Activated T-helper 17 cell treated with anti-CD3 and anti-CD28 coated beads, Interleukin-2, amount 50 U/mL, for 72 hours (primary cell): ENCODE data around the gene KATNB1. TPM values are rescaled to one million over a fixed set of nuclear protein-coding genes. Genes with fewer than 3 reads are reported as not detected.

Experiments
- ATAC-seq: fragments of 150-1000 bp; cut with Tn5 transposase; replicated peaks from 2 replicates; pipeline ENCODE4 v1.10.0; 2021; ENCODE audit warnings: mild to moderate bottlenecking, moderate library complexity
- H3K27ac Mint-ChIP-seq: one replicate; pipeline ENCODE4 v1.8.0; 2022; ENCODE audit warnings: mixed read lengths
- H3K27me3 Mint-ChIP-seq: one replicate; pipeline ENCODE4 v1.8.0; 2022; ENCODE audit warnings: mixed read lengths
- H3K36me3 Mint-ChIP-seq: one replicate; pipeline ENCODE4 v1.8.0; 2022; ENCODE audit warnings: low read depth, mild to moderate bottlenecking, mixed read lengths
- H3K4me1 Mint-ChIP-seq: one replicate; pipeline ENCODE4 v1.8.0; 2022; ENCODE audit warnings: mixed read lengths
- H3K4me3 Mint-ChIP-seq: one replicate; pipeline ENCODE4 v1.8.0; 2022; ENCODE audit warnings: mild to moderate bottlenecking, mixed read lengths
- H3K9me3 Mint-ChIP-seq: one replicate; pipeline ENCODE4 v1.8.0; 2022; ENCODE audit warnings: mixed read lengths
- total RNA-seq, 2 donors: library from RNA; stranded (reverse); gene quantifications; one replicate each; pipeline ENCODE4 v1.2.3, GENCODE V29; 2022

The KATNB1 gene
- total RNA-seq, 2 donors from 2014 or later = 20.0 to 37.5 TPM

- Mint-ChIP-seq H3K4me3 (no peak overlapping the region), H3K27me3 (peaks cover 6% of the 10 kb centered on the region), H3K36me3 (peaks cover 2% of the 10 kb centered on the region), H3K27ac (no peak overlapping the region), H3K4me1 (peaks cover 16% of the 10 kb centered on the region), H3K9me3 (no peaks in the 10 kb centered on the region)
- ATAC-seq = no peak
These were observed 62.1 kb downstream of the KATNB1 start for GRCh38 chr16:57797526-57798266.

DNA sequence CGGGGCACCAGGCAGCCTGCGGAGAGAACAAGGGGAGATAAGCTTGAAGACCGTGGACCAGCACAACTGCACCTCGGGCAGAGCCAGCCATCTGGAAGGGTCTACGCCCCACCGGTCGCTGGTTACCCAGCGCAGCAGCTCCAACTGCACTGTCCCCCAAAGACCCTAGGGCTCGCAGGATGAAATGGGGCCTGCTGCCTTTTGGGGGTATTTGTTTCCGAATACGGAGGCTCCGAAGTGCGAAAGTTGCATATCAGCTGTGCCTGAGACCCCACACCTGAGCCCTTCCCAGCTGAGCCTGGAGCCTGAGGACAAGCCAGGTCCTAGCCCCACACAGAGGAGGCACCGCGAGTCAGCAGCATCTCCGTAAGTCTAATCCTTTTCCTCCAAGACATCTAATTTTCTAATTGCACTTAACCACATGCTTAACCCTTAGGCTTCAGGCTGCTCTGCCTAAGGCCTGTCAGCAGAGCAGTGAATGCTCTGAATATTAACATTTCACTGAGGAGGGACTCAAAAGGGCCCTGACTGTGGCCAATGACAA is 62.8 kb downstream of the KATNB1 start:
- Mint-ChIP-seq H3K36me3 (peaks cover 6% of the 10 kb centered on the region), H3K4me1 (peaks cover 20% of the 10 kb centered on the region), H3K27me3 (peaks cover 9% of the 10 kb centered on the region), H3K4me3 (no peak overlapping the region), H3K9me3 (no peaks in the 10 kb centered on the region), H3K27ac (no peak overlapping the region)
- no peak for ATAC-seq

DNA sequence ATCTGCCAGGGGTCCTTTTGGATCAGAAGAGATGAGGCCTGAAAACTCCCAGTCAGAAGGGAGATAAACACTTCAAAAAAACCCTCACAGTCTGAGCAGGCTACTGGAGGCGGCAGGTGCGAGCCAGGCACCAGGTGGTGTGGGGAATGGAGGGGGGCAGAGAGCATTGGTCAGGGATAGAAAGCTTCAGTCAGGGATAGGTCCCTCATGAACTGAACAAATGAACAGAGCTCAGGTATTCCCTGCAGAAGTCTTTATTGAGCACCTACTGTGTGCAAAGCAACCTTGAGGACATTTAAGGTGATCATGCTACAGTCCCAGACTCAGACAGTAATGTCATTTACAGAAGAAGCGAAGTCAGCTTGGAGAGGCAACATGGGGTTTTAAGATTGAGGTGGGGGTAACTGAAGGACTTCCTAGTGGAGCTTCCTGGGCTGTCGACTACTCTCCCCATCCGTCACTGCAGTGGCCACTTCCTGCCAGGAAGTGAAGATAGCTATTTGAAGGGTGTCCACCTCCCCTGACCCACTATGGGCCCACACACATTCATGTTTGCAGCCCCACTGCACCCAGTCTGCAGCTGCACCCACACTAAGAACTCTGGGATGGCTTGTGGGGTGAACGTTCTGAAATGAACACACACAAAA is 63.5 kb downstream of the KATNB1 start:
- ATAC-seq = no peak

GRCh38 chr16:57799600-57800199 is 64.1 kb downstream of the KATNB1 start:
- Mint-ChIP-seq H3K4me3 (no peak overlapping the region), H3K27ac (no peak overlapping the region), H3K4me1 (peaks cover 20% of the 10 kb centered on the region), H3K9me3 (no peaks in the 10 kb centered on the region), H3K36me3 (peaks cover 6% of the 10 kb centered on the region), H3K27me3 (peaks cover 9% of the 10 kb centered on the region)
- ATAC-seq = no peak

More for the DNA sequence above, 63.5 kb downstream of the KATNB1 start:
- no peak overlapping the region for H3K27ac Mint-ChIP-seq
- H3K27me3 Mint-ChIP-seq = peaks cover 9% of the 10 kb centered on the region
- no peak overlapping the region for H3K4me3 Mint-ChIP-seq
- no peaks in the 10 kb centered on the region for H3K9me3 Mint-ChIP-seq
- peaks cover 20% of the 10 kb centered on the region for H3K4me1 Mint-ChIP-seq
- peaks cover 6% of the 10 kb centered on the region for H3K36me3 Mint-ChIP-seq

- H3K27me3 Mint-ChIP-seq = peaks cover 9% of the 10 kb centered on the region
- ATAC-seq = no peak
- H3K4me1 Mint-ChIP-seq = peaks cover 20% of the 10 kb centered on the region
- peak overlapping the region; percentile 1 for H3K4me3 Mint-ChIP-seq
- no peak overlapping the region for H3K27ac Mint-ChIP-seq
- no peaks in the 10 kb centered on the region for H3K9me3 Mint-ChIP-seq
- H3K36me3 Mint-ChIP-seq = peaks cover 6% of the 10 kb centered on the region
These were observed 64.9 kb downstream of the KATNB1 start for GRCh38 chr16:57800200-57801097.

GRCh38 chr16:57801098-57801808 is 65.7 kb downstream of the KATNB1 start:
- peaks cover 20% of the 10 kb centered on the region for H3K4me1 Mint-ChIP-seq

DNA sequence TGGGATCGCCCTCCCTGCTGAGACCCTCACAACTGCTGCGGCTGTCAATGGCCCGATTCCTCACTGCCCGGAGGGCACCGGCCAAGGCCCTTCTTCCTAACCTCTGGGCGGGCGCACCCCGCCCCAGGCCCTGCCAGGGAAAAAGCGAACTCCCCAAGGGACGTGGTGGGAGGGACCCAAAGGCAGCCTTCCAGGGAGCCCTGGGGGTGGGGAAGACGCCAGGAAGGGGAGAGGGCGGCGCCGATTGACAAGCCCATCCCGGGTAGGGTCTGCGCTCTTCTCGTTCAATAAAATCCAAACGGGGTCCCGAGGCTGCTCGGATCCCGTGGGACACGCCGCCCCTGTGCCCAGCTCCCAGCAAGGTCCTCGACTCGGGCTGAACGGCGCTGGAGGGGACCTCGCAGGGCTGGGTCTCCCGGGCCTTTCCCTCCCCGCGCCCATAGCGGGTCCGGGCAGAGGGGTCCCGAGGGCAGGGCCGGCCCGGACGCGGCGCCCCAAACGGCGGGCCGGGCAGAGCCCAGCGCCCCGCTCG is 66.3 kb downstream of the KATNB1 start:
- Mint-ChIP-seq H3K4me1 (peaks cover 20% of the 10 kb centered on the region), H3K4me3 (peak overlapping the region; percentile 1), H3K27ac (no peak overlapping the region), H3K36me3 (peaks cover 6% of the 10 kb centered on the region), H3K9me3 (no peaks in the 10 kb centered on the region), H3K27me3 (peaks cover 9% of the 10 kb centered on the region)
- no peak for ATAC-seq

More at GRCh38 chr16:57801098-57801808, 65.7 kb downstream of the KATNB1 start:
- peaks cover 6% of the 10 kb centered on the region for H3K36me3 Mint-ChIP-seq
- no peak for ATAC-seq
- H3K27me3 Mint-ChIP-seq = peaks cover 9% of the 10 kb centered on the region
- no peak overlapping the region for H3K27ac Mint-ChIP-seq
- peak overlapping the region; percentile 1 for H3K4me3 Mint-ChIP-seq
- H3K9me3 Mint-ChIP-seq = no peaks in the 10 kb centered on the region

DNA sequence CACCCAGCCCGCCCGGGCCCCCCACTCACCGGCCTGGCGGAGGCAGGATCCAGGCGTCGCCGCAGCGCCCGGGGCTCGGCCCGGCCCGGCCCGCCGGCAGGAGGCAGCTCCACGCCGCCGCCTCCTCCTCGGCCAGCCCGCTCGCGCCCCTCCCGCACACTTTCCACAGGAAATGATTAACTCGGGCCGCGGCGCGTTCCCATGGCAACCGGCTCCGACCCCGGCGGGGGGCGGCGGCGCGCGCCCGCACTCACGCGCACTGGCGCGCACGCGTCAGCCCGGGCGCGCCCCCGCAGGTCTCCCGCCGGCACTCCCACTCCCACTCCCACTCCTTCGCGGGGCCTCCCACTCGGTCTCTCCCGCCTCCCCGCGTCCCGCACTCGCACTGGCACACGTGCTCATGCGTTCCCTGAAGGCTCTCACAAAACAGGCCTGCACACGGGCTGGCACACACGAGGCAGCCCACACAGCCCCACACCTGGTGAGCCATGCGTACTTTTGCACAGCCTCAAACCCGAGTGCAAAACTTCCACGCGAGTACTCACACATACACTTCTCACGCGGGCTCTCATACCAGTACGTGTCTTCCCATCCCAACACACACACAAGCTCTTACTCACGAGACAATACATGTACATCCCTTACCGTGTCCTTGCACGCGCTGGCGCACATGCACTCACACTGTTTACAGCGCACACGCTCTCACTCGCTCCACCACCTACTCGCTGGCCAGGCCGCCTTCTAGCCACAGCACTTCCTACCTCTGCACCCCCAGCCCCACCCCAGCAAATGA is 67.0 kb downstream of the KATNB1 start, which contains the start of gene KIFC3:
KIFC3 (minus strand) TSS at position 151 of the 793 bp plus-strand sequence. CDS start 4,248 bp downstream, outside the sequence.
- Mint-ChIP-seq H3K27me3 (peaks cover 9% of the 10 kb centered on the region), H3K36me3 (peaks cover 6% of the 10 kb centered on the region), H3K9me3 (no peaks in the 10 kb centered on the region), H3K4me1 (peaks cover 20% of the 10 kb centered on the region), H3K27ac (peak within 1 kb of the TSS; percentile 91), H3K4me3 (peak within 1 kb of the TSS; percentile 87)
- ATAC-seq = peak; percentile 76

- Mint-ChIP-seq H3K36me3 (peaks cover 6% of the 10 kb centered on the region), H3K9me3 (no peaks in the 10 kb centered on the region), H3K27ac (peak overlapping the region; percentile 91), H3K27me3 (peaks cover 9% of the 10 kb centered on the region), H3K4me3 (peak overlapping the region; percentile 87), H3K4me1 (peaks cover 22% of the 10 kb centered on the region)
- no peak for ATAC-seq
These were observed 67.8 kb downstream of the KATNB1 start for GRCh38 chr16:57803134-57803990.

- ATAC-seq = no peak
- no peak overlapping the region for H3K4me3 Mint-ChIP-seq
These were observed 68.7 kb downstream of the KATNB1 start for GRCh38 chr16:57804111-57804837.

DNA sequence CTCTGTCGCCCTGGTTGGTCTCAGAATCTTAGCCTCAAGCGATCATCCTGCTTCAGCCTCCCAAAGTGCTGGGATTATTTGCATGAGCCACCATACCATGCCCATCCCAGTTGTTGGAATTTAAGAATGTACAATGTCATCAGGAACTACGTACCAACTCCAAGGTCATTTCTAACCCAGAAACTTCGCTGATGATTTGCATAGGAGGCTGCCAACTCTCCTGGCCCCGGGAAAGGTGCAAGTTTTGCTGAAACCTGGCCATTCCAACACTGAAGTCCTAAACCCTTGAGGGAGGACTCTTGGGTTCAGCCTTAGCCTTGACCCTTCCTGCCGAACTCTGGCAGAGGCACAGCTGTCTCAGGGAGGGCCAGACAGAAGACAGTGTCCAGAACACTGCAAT is 69.6 kb downstream of the KATNB1 start:
- no peak overlapping the region for H3K27ac Mint-ChIP-seq
- peaks cover 9% of the 10 kb centered on the region for H3K27me3 Mint-ChIP-seq
- peaks cover 17% of the 10 kb centered on the region for H3K4me1 Mint-ChIP-seq
- ATAC-seq = no peak
- H3K9me3 Mint-ChIP-seq = no peaks in the 10 kb centered on the region
- H3K4me3 Mint-ChIP-seq = no peak overlapping the region
- peaks cover 6% of the 10 kb centered on the region for H3K36me3 Mint-ChIP-seq

More at GRCh38 chr16:57804111-57804837, 68.7 kb downstream of the KATNB1 start:
- H3K9me3 Mint-ChIP-seq = no peaks in the 10 kb centered on the region
- no peak overlapping the region for H3K27ac Mint-ChIP-seq
- H3K4me1 Mint-ChIP-seq = peaks cover 20% of the 10 kb centered on the region
- peaks cover 9% of the 10 kb centered on the region for H3K27me3 Mint-ChIP-seq
- H3K36me3 Mint-ChIP-seq = peaks cover 6% of the 10 kb centered on the region
